Left cardiac atrium (tissue), 4 donors: ENCODE results near the gene PELI1. TPM values are rescaled to one million over a fixed set of nuclear protein-coding genes. Genes with fewer than 3 reads are reported as not detected.
"Not testable (repeated sequence)": the region's sequence is repeated elsewhere in the genome, so short reads cannot be mapped to it uniquely, and the experiment has no call there.

Source experiments
- ATAC-seq, 2 donors: fragments of 200-7000 bp; cut with Tn5 transposase; one replicate each; pipeline ENCODE4 v1.9.1; 2020; ENCODE audit warnings: mild to moderate bottlenecking in 2 of 2, moderate library complexity in 2 of 2
- DNase-seq: peaks from one replicate; pipeline ENCODE4 v3.0.0-alpha.2; 2020
- intact Hi-C, 2 donors: fragments of 100-400 bp; cut with DNase I; formaldehyde crosslinking; loops; one replicate each; pipeline versions ENCODE4 v1.14.1 to v1.15.1; 2022 to 2023
- total RNA-seq, 2 donors: library from RNA; stranded (reverse); fragmentation: NEBNext Ultra II Directional; extraction: Animal tissue kit (Norgen Biotek cat#: 25700); gene quantifications; one replicate each; pipeline ENCODE4 v1.2.1, GENCODE V29; 2021
- donor health status: DM: no; HTN: yes; CAD: no.
- donor health status: DM: no; HTN: yes; CAD: no; lungs with severe emphysema.
- donor health status: DM: yes; HTN: yes; CAD: no.
- donor health status: Dilated cardiomyopathy.

PELI1 gene
- total RNA-seq, 2 donors from 2014 or later = 14.8 to 16.8 TPM

GRCh38 chr2:64105670-64106461 is 38.4 kb downstream of the PELI1 start:
- DNase-seq (no peak), ATAC-seq (no peak)
- intact Hi-C loops = no loop called here

- intact Hi-C loops = no loop called here
- ATAC-seq = peak in 1 of 2 donors; percentile 29
- no peak for DNase-seq
Observed at GRCh38 chr2:64104933-64105332, 39.3 kb downstream of the PELI1 start.

GRCh38 chr2:64102736-64103135 is 41.5 kb downstream of the PELI1 start:
- ATAC-seq = not testable (repeated sequence)

GRCh38 chr2:64101141-64101591 is 43.1 kb downstream of the PELI1 start:
- peak in 1 of 2 donors; percentile 32 for ATAC-seq
- intact Hi-C loops = no loop called here

More at GRCh38 chr2:64102736-64103135, 41.5 kb downstream of the PELI1 start:
- DNase-seq, intact Hi-C loops: not testable (repeated sequence)

GRCh38 chr2:64100584-64100983 is 43.6 kb downstream of the PELI1 start:
- ATAC-seq, DNase-seq, intact Hi-C loops: not testable (repeated sequence)

More at GRCh38 chr2:64101141-64101591, 43.1 kb downstream of the PELI1 start:
- no peak for DNase-seq

- no peak for ATAC-seq
- intact Hi-C loops = no loop called here
- no peak for DNase-seq
Observed at GRCh38 chr2:64094663-64095382, 49.4 kb downstream of the PELI1 start.

GRCh38 chr2:64093341-64093740 is 50.9 kb downstream of the PELI1 start:
- intact Hi-C loops = no loop called here
- no peak for ATAC-seq

GRCh38 chr2:64092502-64092901 is 51.7 kb downstream of the PELI1 start:
- intact Hi-C loops = no loop called here

More at GRCh38 chr2:64093341-64093740, 50.9 kb downstream of the PELI1 start:
- no peak for DNase-seq

GRCh38 chr2:64090264-64090663 is 54.0 kb downstream of the PELI1 start:
- DNase-seq = no peak
- intact Hi-C loops = no loop called here
- no peak for ATAC-seq

More at GRCh38 chr2:64092502-64092901, 51.7 kb downstream of the PELI1 start:
- DNase-seq = no peak
- no peak for ATAC-seq

GRCh38 chr2:64086347-64087082 is 57.7 kb downstream of the PELI1 start:
- intact Hi-C loops = no loop called here

GRCh38 chr2:64085936-64086335 is 58.3 kb downstream of the PELI1 start:
- ATAC-seq = no peak
- no peak for DNase-seq
- intact Hi-C loops = no loop called here

More at GRCh38 chr2:64086347-64087082, 57.7 kb downstream of the PELI1 start:
- ATAC-seq = no peak
- no peak for DNase-seq

- DNase-seq = no peak
- intact Hi-C loops = no loop called here
- ATAC-seq = no peak
Observed at GRCh38 chr2:64081046-64081445, 63.2 kb downstream of the PELI1 start.

GRCh38 chr2:64080179-64080578 is 64.0 kb downstream of the PELI1 start:
- intact Hi-C loops = no loop called here
- DNase-seq (no peak), ATAC-seq (no peak)

- ATAC-seq, intact Hi-C loops, DNase-seq: not testable (repeated sequence)
Observed at GRCh38 chr2:64079688-64080087, 64.5 kb downstream of the PELI1 start.

GRCh38 chr2:64076828-64077227 is 67.4 kb downstream of the PELI1 start:
- intact Hi-C loops, DNase-seq, ATAC-seq: not testable (repeated sequence)

GRCh38 chr2:64074616-64075015 is 69.6 kb downstream of the PELI1 start:
- DNase-seq, intact Hi-C loops, ATAC-seq: not testable (repeated sequence)

GRCh38 chr2:64067326-64067725 is 76.9 kb downstream of the PELI1 start:
- intact Hi-C loops = no loop called here
- DNase-seq (no peak), ATAC-seq (no peak)

GRCh38 chr2:64065516-64065915 is 78.7 kb downstream of the PELI1 start:
- ATAC-seq = no peak
- intact Hi-C loops = no loop called here
- DNase-seq = no peak

GRCh38 chr2:64063924-64064331 is 80.3 kb downstream of the PELI1 start:
- peak; percentile 85 to 91 for ATAC-seq
- intact Hi-C loops = no loop called here
- peak; percentile 60 for DNase-seq
